Spinal cord (tissue), 4 donors: ENCODE data around the gene RHOU. TPM values are rescaled to one million over a fixed set of nuclear protein-coding genes. Genes with fewer than 3 reads are reported as not detected.

Source experiments
- polyA plus RNA-seq, 2 donors: library from polyadenylated mRNA; unstranded; fragments of 120-200 nt; gene quantifications; one replicate each; pipeline ENCODE4 v1.2.1, GENCODE V29; 2013; ENCODE audit not compliant: insufficient read length in 2 of 2
- total RNA-seq, 2 donors: library from RNA; depleted of rRNA in 1 of 2; stranded (reverse); fragments of 120-200 nt in 1 of 2; fragments of >200 nt in 1 of 2; gene quantifications; one replicate each; pipeline versions ENCODE4 v1.2.3 to v1.2.4, GENCODE V29; 2013 to 2014

Gene RHOU
- total and polyA plus RNA-seq, 4 donors: 23.6 to 47.3 (median 26.3) TPM

Other genes starting within 250 kb of the RHOU start
- gene RNF187, start 248.1 kb upstream of the RHOU start, total RNA-seq: 10 to 100 TPM; 58.9 to 74.6 TPM
- 100 to 1,000 TPM; 232 to 242 TPM for gene RNF187, start 248.1 kb upstream of the RHOU start, polyA plus RNA-seq